GM12874 (cell line): ENCODE results near the gene CACNG4.

Experiments
- TF ChIP-seq, protein P1 (sequence below): IDR thresholded peaks from 2 replicates; pipeline ENCODE4 v1.5.1; 2011; ENCODE audit warnings: low read depth, mild to moderate bottlenecking, control low read depth, low read length, moderate library complexity; ENCODE audit not compliant: insufficient read depth

Gene CACNG4

DNA sequence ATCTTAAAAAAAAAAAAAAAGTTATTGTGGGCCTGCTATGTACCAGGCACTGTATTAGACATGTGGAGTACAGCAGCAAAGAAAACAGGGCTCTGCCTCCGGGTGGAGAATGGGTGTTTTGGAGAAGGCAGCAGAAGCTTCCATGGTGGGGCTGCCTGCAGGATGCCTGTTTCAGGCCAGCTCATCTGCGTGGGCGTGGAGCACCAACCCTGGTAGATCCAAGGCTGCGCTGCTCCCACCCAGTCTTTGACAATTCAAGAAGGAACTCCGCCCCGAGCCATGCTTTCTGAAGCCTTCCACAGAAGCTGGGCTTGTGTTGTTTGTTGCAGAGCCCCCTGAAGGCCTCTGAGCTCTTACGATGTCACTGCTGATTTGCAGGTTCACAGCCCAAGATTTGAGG, 56.7 kb downstream of the CACNG4 start:
- TF ChIP-seq, protein P1, sequence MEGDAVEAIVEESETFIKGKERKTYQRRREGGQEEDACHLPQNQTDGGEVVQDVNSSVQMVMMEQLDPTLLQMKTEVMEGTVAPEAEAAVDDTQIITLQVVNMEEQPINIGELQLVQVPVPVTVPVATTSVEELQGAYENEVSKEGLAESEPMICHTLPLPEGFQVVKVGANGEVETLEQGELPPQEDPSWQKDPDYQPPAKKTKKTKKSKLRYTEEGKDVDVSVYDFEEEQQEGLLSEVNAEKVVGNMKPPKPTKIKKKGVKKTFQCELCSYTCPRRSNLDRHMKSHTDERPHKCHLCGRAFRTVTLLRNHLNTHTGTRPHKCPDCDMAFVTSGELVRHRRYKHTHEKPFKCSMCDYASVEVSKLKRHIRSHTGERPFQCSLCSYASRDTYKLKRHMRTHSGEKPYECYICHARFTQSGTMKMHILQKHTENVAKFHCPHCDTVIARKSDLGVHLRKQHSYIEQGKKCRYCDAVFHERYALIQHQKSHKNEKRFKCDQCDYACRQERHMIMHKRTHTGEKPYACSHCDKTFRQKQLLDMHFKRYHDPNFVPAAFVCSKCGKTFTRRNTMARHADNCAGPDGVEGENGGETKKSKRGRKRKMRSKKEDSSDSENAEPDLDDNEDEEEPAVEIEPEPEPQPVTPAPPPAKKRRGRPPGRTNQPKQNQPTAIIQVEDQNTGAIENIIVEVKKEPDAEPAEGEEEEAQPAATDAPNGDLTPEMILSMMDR = no peak

DNA sequence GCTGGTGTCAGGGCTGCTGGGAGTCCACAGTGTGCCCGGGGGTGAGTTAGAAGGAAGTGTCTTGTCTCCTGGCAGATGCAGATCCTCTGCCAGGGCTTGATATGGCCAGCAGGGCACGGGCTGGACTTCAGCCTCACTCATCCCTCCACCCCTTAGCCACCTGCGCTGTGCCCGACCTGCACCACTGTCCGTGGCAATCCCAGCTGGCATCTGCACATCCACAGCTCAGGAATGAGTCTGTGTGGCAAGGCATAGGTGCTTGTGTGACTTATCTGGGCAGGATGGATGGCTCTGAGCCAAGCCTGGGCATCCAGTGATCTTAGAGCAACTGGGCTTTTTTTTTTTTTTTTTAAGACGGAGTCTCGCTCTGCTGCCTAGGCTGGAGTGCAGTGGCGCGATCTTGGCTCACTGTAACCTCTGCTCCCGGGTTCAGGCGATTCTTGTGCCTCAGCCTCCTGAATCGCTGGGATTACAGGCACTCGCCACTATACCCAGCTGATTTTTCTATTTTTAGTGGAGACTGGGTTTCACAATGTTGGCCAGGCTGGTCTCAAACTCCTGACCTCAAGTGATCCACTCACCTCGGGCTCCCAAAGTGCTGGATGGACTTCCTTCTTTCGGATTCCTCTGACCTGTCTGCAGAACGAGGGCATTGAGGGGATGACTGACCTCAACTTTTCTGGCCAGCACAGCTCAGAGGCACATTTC, 57.4 kb downstream of the CACNG4 start:
- TF ChIP-seq, protein P1 = no peak

DNA sequence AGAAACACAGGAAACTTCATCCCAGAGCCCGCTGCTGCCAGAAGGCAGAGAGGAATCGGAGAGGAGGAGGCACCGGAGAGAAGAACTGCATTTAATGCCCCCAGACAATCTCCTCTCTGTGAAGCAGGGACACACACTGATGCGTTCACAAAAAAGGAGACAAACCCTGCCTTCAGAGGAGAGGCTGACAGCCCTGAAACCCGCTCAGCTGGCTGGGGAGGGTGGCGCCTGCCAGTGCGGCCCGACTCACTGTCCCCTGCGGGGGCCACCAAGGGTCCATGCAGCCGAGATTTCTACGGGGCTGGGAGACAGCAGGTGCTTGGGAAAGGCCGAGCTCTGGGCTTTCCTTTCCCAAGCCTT, 57.9 kb downstream of the CACNG4 start:
- TF ChIP-seq, protein P1 = no peak

DNA sequence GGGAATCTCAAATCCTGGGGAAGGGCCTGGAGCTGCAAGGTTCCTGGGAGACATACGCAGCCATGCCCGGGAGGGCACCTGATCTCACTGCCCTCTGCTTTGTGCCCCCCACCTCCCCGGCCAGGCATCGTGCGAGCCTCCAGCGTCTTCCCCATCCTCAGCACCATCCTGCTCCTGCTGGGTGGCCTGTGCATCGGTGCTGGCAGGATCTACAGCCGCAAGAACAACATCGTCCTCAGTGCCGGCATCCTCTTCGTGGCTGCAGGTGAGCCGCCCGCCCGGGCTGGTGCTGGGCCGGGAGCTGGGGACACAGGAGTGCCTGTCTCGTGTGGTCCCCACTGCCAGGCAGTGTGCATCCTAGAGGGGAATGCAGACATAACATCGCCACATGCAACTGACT, 60.2 kb downstream of the CACNG4 start:
- TF ChIP-seq, protein P1 = no peak

DNA sequence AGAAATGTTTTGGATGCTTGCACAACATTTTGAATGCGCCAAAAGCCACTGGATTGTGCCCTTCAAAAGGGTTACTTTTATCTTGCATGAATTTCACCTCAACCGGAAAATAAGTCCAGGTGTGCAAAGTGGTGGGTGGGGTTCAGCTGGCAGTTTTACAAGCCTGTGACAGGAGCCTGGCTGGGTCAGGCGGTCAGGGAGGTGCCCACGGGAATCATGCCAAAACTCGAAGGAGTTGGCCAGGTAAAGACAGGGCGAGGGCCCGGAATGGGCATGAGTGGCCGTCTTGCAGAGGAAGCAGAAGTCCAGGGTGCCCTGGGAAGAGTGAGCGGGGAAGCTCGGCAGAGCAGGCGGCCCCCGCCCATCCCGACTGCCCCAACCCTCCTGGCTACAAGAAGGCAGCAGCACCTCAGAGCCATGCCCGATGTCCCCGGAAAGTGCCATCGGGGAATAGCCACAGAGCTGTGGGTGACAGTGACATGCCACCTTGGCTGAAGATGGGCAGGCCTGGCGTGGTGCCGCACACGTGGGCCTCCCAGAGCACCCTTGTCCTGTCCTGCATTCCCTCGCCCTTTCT, 60.8 kb downstream of the CACNG4 start:
- TF ChIP-seq, protein P1 = no peak

DNA sequence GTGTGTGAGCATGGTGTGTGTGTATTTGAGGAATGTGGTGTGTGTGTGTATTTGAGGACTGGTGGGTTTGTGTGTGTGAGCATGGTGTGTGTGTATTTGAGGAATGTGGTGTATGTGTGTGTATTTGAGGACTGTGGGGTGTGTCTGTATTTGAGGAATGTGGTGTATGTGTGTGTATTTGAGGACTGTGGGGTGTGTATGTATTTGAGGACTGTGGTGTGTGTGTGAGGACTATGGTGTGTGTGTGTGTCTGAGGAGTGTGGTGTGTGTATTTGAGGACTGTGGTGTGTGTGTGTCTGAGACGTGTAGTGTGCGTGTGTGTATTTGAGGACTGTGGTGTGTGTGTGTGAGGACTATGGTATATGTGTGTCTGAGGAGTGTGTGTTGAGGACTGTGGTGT, 61.8 kb downstream of the CACNG4 start:
- TF ChIP-seq, protein P1 = no peak

DNA sequence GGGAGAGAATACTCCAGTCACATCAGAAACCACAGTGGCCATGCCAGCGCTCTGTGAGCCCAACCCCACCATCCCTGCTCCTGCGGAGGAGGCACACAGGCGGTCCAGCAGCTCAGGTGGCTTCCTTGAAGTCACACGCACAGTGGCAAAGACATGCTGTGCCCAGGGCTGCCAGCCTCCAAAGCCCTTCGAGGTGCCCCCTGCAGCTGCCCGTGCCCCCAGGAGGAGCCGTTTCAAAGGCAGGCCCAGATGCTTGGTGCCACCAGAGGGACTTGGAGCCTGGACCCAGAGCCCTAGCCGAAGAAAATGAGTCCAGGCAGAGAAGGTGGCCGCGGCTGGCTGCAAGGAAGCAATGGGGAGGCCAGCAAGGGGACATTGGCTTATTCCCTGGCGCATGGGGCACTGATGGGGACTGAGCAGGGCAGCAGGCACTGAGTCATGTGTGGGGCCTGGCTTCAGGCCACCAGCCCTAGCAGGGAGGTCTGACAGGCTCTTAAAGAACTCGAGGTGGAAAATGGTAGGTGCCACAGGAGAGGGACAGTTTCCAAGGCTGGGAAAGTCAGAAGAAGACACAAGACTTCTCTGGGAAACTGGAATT, 62.6 kb downstream of the CACNG4 start:
- TF ChIP-seq, protein P1 = no peak
